ENCODE data around the gene NLRP1.

NLRP1 gene

DNA sequence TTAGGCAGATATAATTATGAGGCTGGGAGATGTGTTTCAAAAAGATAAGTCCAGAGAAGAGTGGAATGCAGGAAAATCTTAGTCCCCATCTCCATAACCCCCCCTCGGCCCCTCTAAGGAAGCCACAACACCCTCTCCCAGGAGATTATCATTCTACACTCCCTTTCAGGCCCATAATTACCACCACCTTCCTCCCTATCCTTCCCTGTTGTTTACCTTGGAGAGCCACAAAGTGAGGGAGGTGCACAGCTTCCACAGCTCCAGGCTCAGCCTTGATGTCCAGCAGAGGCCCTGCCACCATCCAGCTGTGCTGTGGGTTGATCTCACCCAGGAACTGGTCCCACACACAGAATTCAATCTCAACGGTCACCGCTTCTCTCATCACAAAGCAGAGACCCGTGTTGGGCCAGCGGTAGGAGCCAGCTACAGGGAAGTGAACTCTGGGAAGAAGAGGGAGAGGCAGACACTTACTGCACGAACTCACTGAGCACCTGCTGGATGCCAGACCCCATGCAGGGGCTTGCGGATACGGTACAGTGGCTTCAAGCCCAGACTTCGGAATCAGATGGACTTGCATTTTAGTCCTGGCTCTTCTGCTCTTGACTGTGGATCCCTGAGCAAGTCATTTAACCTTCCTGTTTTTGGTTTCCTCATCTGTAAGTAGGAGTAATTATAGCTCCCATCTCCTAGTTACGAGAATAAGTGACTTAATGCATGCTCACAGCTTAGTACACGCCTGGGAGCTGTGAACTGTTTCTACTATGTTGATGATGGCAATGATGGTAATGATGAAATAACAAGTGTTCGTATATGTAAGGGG lies 53.8 kb downstream of the NLRP1 start:
- Histone ChIP-seq H3K36me3 (ENCODE audit: control insufficient read depth, low read depth, low read length) (no peaks in the 10 kb centered on the region), H3K9ac (ENCODE audit: low read length) (no peak overlapping the region), H3K4me3 (ENCODE audit: low read length) (no peak overlapping the region), H3K27me3 (ENCODE audit: control insufficient read depth, insufficient read depth, low read length) (no peaks in the 10 kb centered on the region), H3K4me1 (ENCODE audit: control insufficient read depth, low read depth, low read length) (no peaks in the 10 kb centered on the region), H3K27ac (ENCODE audit: low read length) (no peak overlapping the region), H3K9me3 (ENCODE audit: control insufficient read depth, low read depth, low read length) (no peaks in the 10 kb centered on the region)

GRCh38 chr17:5527601-5528250 lies 56.6 kb downstream of the NLRP1 start:
- Histone ChIP-seq H3K27me3 (ENCODE audit: control insufficient read depth, insufficient read depth, low read length) (no peaks in the 10 kb centered on the region), H3K9ac (ENCODE audit: low read length) (no peak overlapping the region)

DNA sequence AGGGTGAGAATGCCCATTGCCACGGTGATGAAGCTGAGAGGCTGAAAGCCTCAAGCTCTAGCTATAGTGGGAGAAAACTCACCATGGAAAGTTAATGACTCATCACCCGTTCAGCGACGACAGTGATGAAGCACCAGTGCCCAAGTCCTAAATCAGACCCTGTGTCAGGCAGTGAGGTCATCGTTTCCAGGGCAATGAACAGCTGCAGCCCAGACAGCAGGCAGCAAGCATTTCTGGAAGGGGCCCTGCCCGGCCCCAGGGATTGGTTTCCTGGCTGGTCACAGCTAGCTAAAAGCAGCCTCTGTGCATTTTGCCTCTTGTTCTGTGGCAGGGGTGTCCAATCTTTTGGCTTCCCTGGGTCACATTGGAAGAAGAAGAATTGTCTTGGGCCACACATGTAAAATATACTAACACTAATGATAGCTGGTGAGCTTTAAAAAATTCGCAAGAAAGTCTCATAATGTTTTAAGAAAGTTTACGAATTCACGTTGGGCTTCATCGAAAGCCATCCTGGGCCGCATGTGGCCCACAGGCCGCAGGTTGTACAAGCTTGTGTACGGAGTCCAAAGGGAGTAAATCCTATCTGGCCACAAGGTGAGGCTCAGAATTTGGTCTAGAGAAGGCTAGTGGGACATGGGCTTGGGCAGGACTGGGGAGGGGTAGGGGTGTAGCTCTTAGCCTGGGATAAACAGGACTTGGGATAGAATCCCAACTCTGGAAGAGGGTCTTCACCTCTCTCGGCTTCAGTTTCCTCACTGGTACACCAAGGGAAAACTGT lies 57.3 kb downstream of the NLRP1 start:
- H3K36me3 ChIP-seq (ENCODE audit: control insufficient read depth, low read depth, low read length), result no peaks in the 10 kb centered on the region
- no peaks in the 10 kb centered on the region for H3K9me3 ChIP-seq (ENCODE audit: control insufficient read depth, low read depth, low read length)
- no peaks in the 10 kb centered on the region for H3K4me1 ChIP-seq (ENCODE audit: control insufficient read depth, low read depth, low read length)
- H3K9ac ChIP-seq (ENCODE audit: low read length), result no peak overlapping the region
- H3K27me3 ChIP-seq (ENCODE audit: control insufficient read depth, insufficient read depth, low read length), result no peaks in the 10 kb centered on the region
- H3K27ac ChIP-seq (ENCODE audit: low read length), result no peak overlapping the region
- H3K4me3 ChIP-seq (ENCODE audit: low read length), result no peak overlapping the region

More at GRCh38 chr17:5527601-5528250, 56.6 kb downstream of the NLRP1 start:
- Histone ChIP-seq H3K9me3 (ENCODE audit: control insufficient read depth, low read depth, low read length) (no peaks in the 10 kb centered on the region), H3K27ac (ENCODE audit: low read length) (no peak overlapping the region), H3K4me1 (ENCODE audit: control insufficient read depth, low read depth, low read length) (no peaks in the 10 kb centered on the region), H3K4me3 (ENCODE audit: low read length) (no peak overlapping the region), H3K36me3 (ENCODE audit: control insufficient read depth, low read depth, low read length) (no peaks in the 10 kb centered on the region)

GRCh38 chr17:5523249-5523648 lies 61.1 kb downstream of the NLRP1 start:
- no peaks in the 10 kb centered on the region for H3K27me3 ChIP-seq (ENCODE audit: control insufficient read depth, insufficient read depth, low read length)
- H3K4me3 ChIP-seq (ENCODE audit: low read length), result no peak overlapping the region
- H3K9ac ChIP-seq (ENCODE audit: low read length), result no peak overlapping the region
- no peaks in the 10 kb centered on the region for H3K9me3 ChIP-seq (ENCODE audit: control insufficient read depth, low read depth, low read length)
- no peaks in the 10 kb centered on the region for H3K36me3 ChIP-seq (ENCODE audit: control insufficient read depth, low read depth, low read length)
- H3K4me1 ChIP-seq (ENCODE audit: control insufficient read depth, low read depth, low read length), result no peaks in the 10 kb centered on the region
- no peak overlapping the region for H3K27ac ChIP-seq (ENCODE audit: low read length)

- no peaks in the 10 kb centered on the region for H3K4me1 ChIP-seq (ENCODE audit: control insufficient read depth, low read depth, low read length)
- no peak overlapping the region for H3K4me3 ChIP-seq (ENCODE audit: low read length)
- H3K27me3 ChIP-seq (ENCODE audit: control insufficient read depth, insufficient read depth, low read length), result no peaks in the 10 kb centered on the region
- H3K9me3 ChIP-seq (ENCODE audit: control insufficient read depth, low read depth, low read length), result no peaks in the 10 kb centered on the region
- H3K36me3 ChIP-seq (ENCODE audit: control insufficient read depth, low read depth, low read length), result no peaks in the 10 kb centered on the region
- H3K27ac ChIP-seq (ENCODE audit: low read length), result no peak overlapping the region
- no peak overlapping the region for H3K9ac ChIP-seq (ENCODE audit: low read length)
Observed at GRCh38 chr17:5522476-5522875, 61.8 kb downstream of the NLRP1 start.

DNA sequence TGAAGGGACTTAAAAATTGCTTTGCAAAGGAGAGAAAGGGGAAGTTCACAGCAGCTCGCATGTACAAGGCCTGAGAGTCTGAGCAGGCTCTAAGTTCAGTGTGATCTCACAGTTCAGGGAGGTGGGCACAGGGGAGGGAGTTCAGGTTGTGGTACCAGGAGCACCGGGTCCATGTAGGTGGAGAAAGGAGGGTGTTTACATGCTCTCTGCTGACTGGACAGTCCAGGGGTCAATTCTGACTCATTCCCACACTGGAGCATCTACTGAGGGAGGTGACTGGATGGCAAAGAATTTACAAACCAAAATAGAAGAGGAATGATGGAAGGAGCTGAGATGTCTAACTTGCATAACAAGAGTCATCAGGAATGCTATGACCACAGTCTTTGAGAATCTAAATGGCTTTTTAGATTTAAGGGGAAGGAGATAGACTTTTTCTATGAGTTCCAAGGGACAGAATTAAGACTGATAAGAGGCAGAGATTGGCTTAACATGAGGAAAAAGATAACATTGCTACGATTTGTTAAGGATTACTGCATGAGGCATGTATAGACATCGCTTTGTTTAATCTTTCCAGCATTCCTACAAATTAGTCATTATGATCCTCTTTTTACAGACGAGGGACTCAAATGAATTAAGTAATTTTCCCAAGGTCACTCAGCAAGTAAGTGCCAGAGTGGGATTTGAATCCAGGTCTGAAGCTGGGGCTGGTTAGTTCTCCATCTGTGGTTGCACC lies 68.1 kb downstream of the NLRP1 start:
- H3K9me3 ChIP-seq (ENCODE audit: control insufficient read depth, low read depth, low read length), result no peaks in the 10 kb centered on the region
- no peaks in the 10 kb centered on the region for H3K27me3 ChIP-seq (ENCODE audit: control insufficient read depth, insufficient read depth, low read length)
- no peak overlapping the region for H3K27ac ChIP-seq (ENCODE audit: low read length)
- no peak overlapping the region for H3K4me3 ChIP-seq (ENCODE audit: low read length)
- no peak overlapping the region for H3K9ac ChIP-seq (ENCODE audit: low read length)
- H3K4me1 ChIP-seq (ENCODE audit: control insufficient read depth, low read depth, low read length), result peaks cover 4% of the 10 kb centered on the region
- no peaks in the 10 kb centered on the region for H3K36me3 ChIP-seq (ENCODE audit: control insufficient read depth, low read depth, low read length)

DNA sequence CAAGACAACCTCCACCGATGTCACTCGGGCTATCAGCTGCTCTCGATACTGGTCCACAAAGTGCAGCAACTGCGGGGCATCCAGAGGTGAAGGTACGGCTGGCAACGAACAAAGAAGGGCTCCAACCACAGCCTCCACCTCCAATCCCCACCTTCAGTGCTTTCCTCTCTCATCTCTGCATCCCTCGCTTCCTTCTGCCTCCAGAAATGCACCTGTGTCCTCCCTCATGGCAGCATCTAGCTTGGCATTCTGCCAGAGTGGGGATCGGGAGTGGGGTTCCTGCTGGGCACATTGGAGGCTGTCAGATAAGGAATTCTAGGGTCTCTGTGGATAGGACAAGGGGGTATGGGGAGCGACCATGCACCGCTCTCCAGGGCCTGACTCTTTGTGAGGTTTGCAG lies 69.3 kb downstream of the NLRP1 start:
- no peak overlapping the region for H3K4me3 ChIP-seq (ENCODE audit: low read length)
- H3K9me3 ChIP-seq (ENCODE audit: control insufficient read depth, low read depth, low read length), result no peaks in the 10 kb centered on the region
- no peak overlapping the region for H3K9ac ChIP-seq (ENCODE audit: low read length)
- no peaks in the 10 kb centered on the region for H3K27me3 ChIP-seq (ENCODE audit: control insufficient read depth, insufficient read depth, low read length)
- H3K4me1 ChIP-seq (ENCODE audit: control insufficient read depth, low read depth, low read length), result peaks cover 4% of the 10 kb centered on the region
- H3K27ac ChIP-seq (ENCODE audit: low read length), result no peak overlapping the region
- no peaks in the 10 kb centered on the region for H3K36me3 ChIP-seq (ENCODE audit: control insufficient read depth, low read depth, low read length)

GRCh38 chr17:5513628-5514027 lies 70.7 kb downstream of the NLRP1 start:
- no peaks in the 10 kb centered on the region for H3K9me3 ChIP-seq (ENCODE audit: control insufficient read depth, low read depth, low read length)
- H3K27ac ChIP-seq (ENCODE audit: low read length), result no peak overlapping the region
- no peak overlapping the region for H3K4me3 ChIP-seq (ENCODE audit: low read length)
- H3K9ac ChIP-seq (ENCODE audit: low read length), result no peak overlapping the region
- no peaks in the 10 kb centered on the region for H3K36me3 ChIP-seq (ENCODE audit: control insufficient read depth, low read depth, low read length)
- peaks cover 4% of the 10 kb centered on the region for H3K4me1 ChIP-seq (ENCODE audit: control insufficient read depth, low read depth, low read length)
- H3K27me3 ChIP-seq (ENCODE audit: control insufficient read depth, insufficient read depth, low read length), result no peaks in the 10 kb centered on the region

- Histone ChIP-seq H3K9ac (ENCODE audit: low read length) (no peak overlapping the region), H3K27me3 (ENCODE audit: control insufficient read depth, insufficient read depth, low read length) (no peaks in the 10 kb centered on the region), H3K9me3 (ENCODE audit: control insufficient read depth, low read depth, low read length) (no peaks in the 10 kb centered on the region), H3K36me3 (ENCODE audit: control insufficient read depth, low read depth, low read length) (no peaks in the 10 kb centered on the region), H3K4me1 (ENCODE audit: control insufficient read depth, low read depth, low read length) (peaks cover 4% of the 10 kb centered on the region), H3K4me3 (ENCODE audit: low read length) (no peak overlapping the region), H3K27ac (ENCODE audit: low read length) (no peak overlapping the region)
Observed at GRCh38 chr17:5511401-5512225, 72.7 kb downstream of the NLRP1 start.

- Histone ChIP-seq H3K27me3 (ENCODE audit: control insufficient read depth, insufficient read depth, low read length) (no peaks in the 10 kb centered on the region), H3K9ac (ENCODE audit: low read length) (no peak overlapping the region), H3K4me3 (ENCODE audit: low read length) (no peak overlapping the region), H3K36me3 (ENCODE audit: control insufficient read depth, low read depth, low read length) (no peaks in the 10 kb centered on the region), H3K4me1 (ENCODE audit: control insufficient read depth, low read depth, low read length) (peaks cover 4% of the 10 kb centered on the region), H3K27ac (ENCODE audit: low read length) (no peak overlapping the region), H3K9me3 (ENCODE audit: control insufficient read depth, low read depth, low read length) (no peaks in the 10 kb centered on the region)
Observed at GRCh38 chr17:5510771-5511170, 73.5 kb downstream of the NLRP1 start.

Data from iPS-18a (cell line).